H1 (cell line): Measurements from ENCODE around the gene SHMT2. TPM values are rescaled to one million over a fixed set of nuclear protein-coding genes. Genes with fewer than 3 reads are reported as not detected.

Experiments
- CTCF ChIA-PET: fragments of 300-600 bp; sonication (Branson Sonifier 250); formaldehyde crosslinking; loops from one replicate; lab custom pipeline; 2021; ENCODE audit not compliant: partially characterized antibody; lab: Charles Lee
- POLR2A ChIA-PET: fragments of 300-600 bp; sonication (Branson Sonifier 250); formaldehyde crosslinking; loops from one replicate; lab custom pipeline; 2021; ENCODE audit warnings: inconsistent platforms; ENCODE audit not compliant: partially characterized antibody; lab: Charles Lee
- DNase-seq, 2 experiments: peaks; one replicate each; pipeline versions ENCODE4 v3.0.0 to v3.0.0-alpha.2; 2010 to 2022; ENCODE audit warnings: low spot score in 2 of 2, low read depth in 1 of 2, mixed read lengths in 1 of 2
- FAIRE-seq: peaks from 2 replicates; lab custom pipeline; 2011; peaks lifted over from hg19 to GRCh38; lab: Jason Lieb, UNC
- H2AFZ ChIP-seq: 2 replicates; pipeline ENCODE4 v1.8.1; 2012; ENCODE audit warnings: low read length, inconsistent platforms
- H2AK5ac ChIP-seq: 2 replicates; pipeline ENCODE4 v1.6.1; 2013; ENCODE audit warnings: low read depth, low read length
- H2BK120ac ChIP-seq: replicated peaks from 2 replicates; pipeline ENCODE3; 2013; ENCODE audit warnings: low read depth, low read length, inconsistent platforms
- H2BK12ac ChIP-seq: 2 replicates; pipeline ENCODE4 v1.6.1; 2013; ENCODE audit warnings: low read depth, low read length
- H2BK15ac ChIP-seq: 2 replicates; pipeline ENCODE4 v1.6.1; 2013; ENCODE audit warnings: low read length
- H2BK20ac ChIP-seq: 2 replicates; pipeline ENCODE4 v1.6.1; 2013; ENCODE audit warnings: low read length
- H2BK5ac ChIP-seq: 2 replicates; pipeline ENCODE4 v1.6.1; 2013; ENCODE audit warnings: low read depth, low read length
- H3K14ac ChIP-seq: 2 replicates; pipeline ENCODE4 v1.6.1; 2013; ENCODE audit warnings: inconsistent platforms; ENCODE audit not compliant: insufficient read length
- H3K18ac ChIP-seq: 2 replicates; pipeline ENCODE4 v1.6.1; 2013; ENCODE audit warnings: low read length; ENCODE audit errors: extremely low read depth
- H3K23ac ChIP-seq: 2 replicates; pipeline ENCODE4 v1.6.1; 2013; ENCODE audit warnings: inconsistent platforms; ENCODE audit not compliant: insufficient read length
- H3K23me2 ChIP-seq: 2 replicates; pipeline ENCODE4 v1.6.1; 2013; ENCODE audit warnings: low read depth, low read length
- H3K27ac ChIP-seq: 2 replicates; pipeline ENCODE4 v1.6.1; 2011; ENCODE audit warnings: low read depth, low read length, inconsistent platforms
- H3K27me3 ChIP-seq, 4 experiments: replicated peaks in 1 of 4; 1 replicate in 1 of 4; 2 replicates in 3 of 4; pipeline versions ENCODE4 v1.6.1 to v1.8.1; 2011 to 2013; ENCODE audit warnings: low read length in 3 of 4, mild to moderate bottlenecking in 3 of 4, inconsistent platforms in 2 of 4, mixed read lengths in 2 of 4, moderate library complexity in 1 of 4; ENCODE audit not compliant: control insufficient read depth in 3 of 4, insufficient read depth in 3 of 4; ENCODE audit errors: extremely low read depth in 1 of 4
- H3K36me3 ChIP-seq, 4 experiments: 2 replicates each; pipeline versions ENCODE4 v1.6.1 to v1.8.1; 2011 to 2013; ENCODE audit warnings: mild to moderate bottlenecking in 4 of 4, low read length in 3 of 4, moderate library complexity in 2 of 4, control low read depth in 1 of 4, inconsistent platforms in 1 of 4; ENCODE audit not compliant: insufficient read depth in 4 of 4, control insufficient read depth in 2 of 4
- H3K4ac ChIP-seq: replicated peaks from 2 replicates; pipeline ENCODE3; 2013; ENCODE audit warnings: low read length, low read depth, mixed read lengths, inconsistent platforms; ENCODE audit not compliant: insufficient read length
- H3K4me1 ChIP-seq, 4 experiments: replicated peaks in 1 of 4; 1 replicate in 1 of 4; 2 replicates in 3 of 4; pipeline versions ENCODE4 v1.6.1 to v1.8.1; 2011 to 2013; ENCODE audit warnings: low read length in 3 of 4, inconsistent platforms in 2 of 4, mixed read lengths in 1 of 4; ENCODE audit not compliant: insufficient read depth in 4 of 4, control insufficient read depth in 3 of 4
- H3K4me2 ChIP-seq, 2 experiments: 2 replicates each; pipeline versions ENCODE4 v1.6.1 to v1.8.1; 2011 to 2013; ENCODE audit warnings: low read depth in 2 of 2, low read length in 2 of 2, control low read depth in 1 of 2, inconsistent platforms in 1 of 2, mild to moderate bottlenecking in 1 of 2; ENCODE audit not compliant: insufficient read depth in 1 of 2
- H3K4me3 ChIP-seq, 4 experiments: fragments of 200-600, 300-600 bp in 1 of 4; sonication (generic), shearing (Covaris generic), sonication (Bioruptor Twin) in 1 of 4; 2 replicates each; pipeline versions ENCODE4 v1.5.1 to v1.8.1; 2011 to 2016; ENCODE audit warnings: low read length in 4 of 4, low read depth in 3 of 4, control low read depth in 2 of 4, inconsistent platforms in 2 of 4, mild to moderate bottlenecking in 2 of 4, mixed read lengths in 1 of 4, moderate library complexity in 1 of 4; ENCODE audit not compliant: insufficient read depth in 2 of 4; ENCODE audit errors: extremely low read depth in 1 of 4
- H3K56ac ChIP-seq: replicated peaks from 2 replicates; pipeline ENCODE3; 2013; ENCODE audit warnings: low read depth, mild to moderate bottlenecking, mixed read lengths, low read length, inconsistent platforms; ENCODE audit not compliant: insufficient read length
- H3K79me1 ChIP-seq: 2 replicates; pipeline ENCODE4 v1.6.1; 2013; ENCODE audit warnings: low read depth, low read length, control low read depth
- H3K79me2 ChIP-seq, 2 experiments: 2 replicates each; pipeline versions ENCODE4 v1.6.1 to v1.8.1; 2012 to 2013; ENCODE audit warnings: low read length in 2 of 2, mild to moderate bottlenecking in 2 of 2, inconsistent platforms in 1 of 2; ENCODE audit not compliant: insufficient read depth in 2 of 2, control insufficient read depth in 1 of 2
- H3K9ac ChIP-seq, 4 experiments: replicated peaks in 1 of 4; 1 replicate in 1 of 4; 2 replicates in 3 of 4; pipeline versions ENCODE4 v1.6.1 to v1.8.1; 2011 to 2013; ENCODE audit warnings: low read depth in 3 of 4, low read length in 3 of 4, control low read depth in 2 of 4, mild to moderate bottlenecking in 2 of 4, moderate library complexity in 2 of 4, inconsistent platforms in 1 of 4; ENCODE audit errors: extremely low read depth in 1 of 4
- H3K9me3 ChIP-seq, 2 experiments: 2 replicates each; pipeline versions ENCODE4 v1.6.1 to v1.8.1; 2012 to 2013; ENCODE audit warnings: mild to moderate bottlenecking in 2 of 2, moderate library complexity in 2 of 2, control low read depth in 1 of 2, inconsistent platforms in 1 of 2, low read depth in 1 of 2, low read length in 1 of 2, mixed read lengths in 1 of 2; ENCODE audit not compliant: insufficient read depth in 2 of 2
- H4K20me1 ChIP-seq, 2 experiments: replicated peaks in 1 of 2; 2 replicates each; pipeline versions ENCODE3 to v1.8.1; 2011 to 2013; ENCODE audit warnings: inconsistent platforms in 2 of 2, low read length in 2 of 2, mild to moderate bottlenecking in 1 of 2; ENCODE audit not compliant: insufficient read depth in 2 of 2, control insufficient read depth in 1 of 2
- H4K5ac ChIP-seq: 2 replicates; pipeline ENCODE4 v1.6.1; 2013; ENCODE audit warnings: low read length, low read depth, mixed read lengths, inconsistent platforms; ENCODE audit not compliant: insufficient read length
- H4K8ac ChIP-seq: 2 replicates; pipeline ENCODE4 v1.8.0; 2013; ENCODE audit warnings: mild to moderate bottlenecking, moderate library complexity, low read length, inconsistent platforms; ENCODE audit not compliant: insufficient read depth; ENCODE audit errors: extremely low read depth
- H4K91ac ChIP-seq: replicated peaks from 2 replicates; pipeline ENCODE3; 2013; ENCODE audit warnings: low read length, mixed read lengths, inconsistent platforms; ENCODE audit not compliant: insufficient read length
- BRCA1 ChIP-seq: IDR thresholded peaks from 2 replicates; pipeline ENCODE4 v1.6.1; 2012; ENCODE audit warnings: low read depth, low read length, improper control_type of control experiment
- CBX5 ChIP-seq: fragments of 300-800, 300-1000 bp; sonication (generic); IDR thresholded peaks from 2 replicates; pipeline ENCODE4 v1.7.1; 2016; ENCODE audit warnings: antibody characterized with exemption, low read length, low read depth
- CREB1 ChIP-seq: IDR thresholded peaks from 2 replicates; pipeline ENCODE4 v1.6.1; 2012; ENCODE audit warnings: inconsistent platforms
- EP300 ChIP-seq, 2 experiments: IDR thresholded peaks; 1 replicate in 1 of 2; 2 replicates in 1 of 2; pipeline ENCODE4 v1.6.1; 2011 to 2012; ENCODE audit warnings: low read depth in 2 of 2, low read length in 2 of 2, mild to moderate bottlenecking in 2 of 2, borderline replicate concordance in 1 of 2, inconsistent platforms in 1 of 2, moderate library complexity in 1 of 2
- PHF8 ChIP-seq: fragments of 200-600 bp; sonication (generic); conservative IDR thresholded peaks from 2 replicates; pipeline ENCODE4 v1.7.1; 2012; ENCODE audit warnings: low read depth, mild to moderate bottlenecking, inconsistent platforms, low read length, moderate library complexity
- RAD21 ChIP-seq, 2 experiments: IDR thresholded peaks in 1 of 2; conservative IDR thresholded peaks in 1 of 2; 2 replicates each; pipeline ENCODE4 v1.6.1; 2011; ENCODE audit warnings: low read depth in 2 of 2, low read length in 2 of 2, improper control_type of control experiment in 1 of 2, inconsistent platforms in 1 of 2, mild to moderate bottlenecking in 1 of 2, moderate library complexity in 1 of 2
- RNF2 ChIP-seq: fragments of 200-900, 300-1000 bp; sonication (generic); IDR thresholded peaks from 2 replicates; pipeline ENCODE4 v1.7.1; 2016; ENCODE audit warnings: borderline replicate concordance, low read depth, mild to moderate bottlenecking, antibody characterized with exemption, low read length; ENCODE audit not compliant: poor library complexity, severe bottlenecking; ENCODE audit errors: missing control alignments
- SRF ChIP-seq: IDR thresholded peaks from 2 replicates; pipeline ENCODE4 v1.6.1; 2011; ENCODE audit warnings: mild to moderate bottlenecking, low read depth, low read length, moderate library complexity
- TBP ChIP-seq: IDR thresholded peaks from 2 replicates; pipeline ENCODE4 v1.6.1; 2011; ENCODE audit warnings: low read depth, low read length, improper control_type of control experiment
- ZNF274 ChIP-seq: IDR thresholded peaks from 2 replicates; pipeline ENCODE4 v1.7.0; 2012; ENCODE audit warnings: low read length, borderline replicate concordance; ENCODE audit errors: extremely low read depth
- WGBS, 2 experiments: shearing (Covaris generic) in 1 of 2; methylation state at CpG; one replicate each; pipeline versions ENCODE4 v1.1.6 to v1.1.7; 2013 to 2015; ENCODE audit warnings: low lambda C conversion rate in 2 of 2, mixed read lengths in 2 of 2, inconsistent platforms in 1 of 2, low coverage in 1 of 2, missing lambda C conversion rate in 1 of 2; ENCODE audit not compliant: insufficient replicate concordance in 2 of 2, insufficient coverage in 1 of 2, insufficient read length in 1 of 2; ENCODE audit errors: extremely low coverage in 1 of 2, missing lambda C conversion rate in 1 of 2; 5-methylcytosine and 5-hydroxymethylcytosine counted together
- polyA plus RNA-seq, 7 experiments: library from polyadenylated mRNA; depleted of rRNA in 3 of 7; stranded (reverse) in 5 of 7; unstranded in 2 of 7; fragments of >200 nt in 5 of 7; fragments of 200-250 nt in 2 of 7; gene quantifications; 1 replicate in 5 of 7; 2 replicates in 1 of 7; 4 replicates in 1 of 7; pipeline versions ENCODE4 v1.2.1 to v1.2.3, GENCODE V29; 2011 to 2013; ENCODE audit warnings: missing spikeins in 2 of 7, mixed read lengths in 2 of 7
- total RNA-seq: library from RNA; stranded (reverse); fragmentation: NEBNext Ultra II Directional; extraction: Animal tissue kit (Norgen Biotek cat#: 25700); gene quantifications from 2 replicates; pipeline ENCODE4 v1.2.1, GENCODE V29; 2021

Gene SHMT2
- total and polyA plus RNA-seq, 2 of the 8 experiments (the other 6 are each of a cell fraction or from before 2014, with no cell fraction given): 274 to 520 TPM

GRCh38 chr12:57191410-57191809, 38.1 kb upstream of the SHMT2 start:
- Histone ChIP-seq H3K4ac (no peak overlapping the region), H4K20me1 (peaks cover 5 to 25% of the 10 kb centered on the region in 2 experiments), H4K8ac (no peak overlapping the region), H3K27ac (no peak overlapping the region), H2BK15ac (no peak overlapping the region), H4K5ac (no peak overlapping the region), H3K23ac (no peak overlapping the region), H2AFZ (no peak overlapping the region), H3K14ac (no peak overlapping the region), H3K9ac (no peak overlapping the region), H3K9me3 (no peaks in the 10 kb centered on the region), H3K4me1 (no peaks in the 10 kb centered on the region; a peak in 1 of 7 replicates), H4K91ac (no peak overlapping the region), H2BK20ac (no peak overlapping the region), H2BK120ac (no peak overlapping the region), H3K56ac (peak overlapping the region; percentile 99), H3K27me3 (no peaks in the 10 kb centered on the region), H3K79me1 (no peaks in the 10 kb centered on the region), H3K23me2 (peaks cover 7% of the 10 kb centered on the region; the same call in 1 of the 2 replicates), H3K79me2 (no peaks in the 10 kb centered on the region), H3K36me3 (peaks cover 58 to 96% (median 88%) of the 10 kb centered on the region in 4 experiments), H3K4me2 (no peak overlapping the region), H2BK12ac (no peak overlapping the region), H2AK5ac (no peak overlapping the region), H3K18ac (no peak overlapping the region), H3K4me3 (no peak overlapping the region), H2BK5ac (no peak overlapping the region)
- WGBS, 2 experiments: 97 to 100% methylated on average over 2 to 11 of the region's 11 CpGs
- DNase-seq: no peak
- TF ChIP-seq TBP: no peak
- no peak for TF ChIP-seq ZNF274
- TF ChIP-seq SRF: no peak
- TF ChIP-seq BRCA1: no peak
- no peak for TF ChIP-seq CREB1
- no peak for TF ChIP-seq EP300 (IDR thresholded peaks at IDR 0.05; ENCODE audit: borderline replicate concordance in 1 of 2, low read depth in 2 of 2, low read length in 2 of 2)
- TF ChIP-seq PHF8: no peak
- no peak for TF ChIP-seq CBX5
- no peak for TF ChIP-seq RNF2
- TF ChIP-seq RAD21 (IDR thresholded peaks at IDR 0.05 in 1 of 2, conservative IDR thresholded peaks at IDR 0.05 in 1 of 2; ENCODE audit: low read depth in 2 of 2, low read length in 2 of 2): no peak
- CTCF ChIA-PET: interaction anchor here (0.9 to 20.9 kb wide), 5 partner anchors 15 to 67 kb away, joined by 3 to 389 read pairs (median 5); partner anchors contain the start of gene SHMT2
- FAIRE-seq: no peak
- POLR2A ChIA-PET: interaction anchor here (1.0 to 11.0 kb wide), 9 partner anchors 10 to 63 kb away, joined by 3 to 91 read pairs (median 4); partner anchors contain the start of gene LRP1
